Common myeloid progenitor, CD34-positive (primary cell): ENCODE results near the gene POLDIP3.

Experiments used
- CTCF ChIA-PET: fragments of 350-600 bp; sonication (Branson Sonifier 250); formaldehyde crosslinking; loops from one replicate; lab custom pipeline; 2021; ENCODE audit warnings: antibody characterized with exemption; lab: Charles Lee
- POLR2A ChIA-PET: fragments of 350-600 bp; sonication (Branson Sonifier 250); formaldehyde crosslinking; loops from one replicate; lab custom pipeline; 2021; ENCODE audit warnings: antibody characterized with exemption; lab: Charles Lee
- DNase-seq, 3 donors: peaks; one replicate each; pipeline versions ENCODE4 v3.0.0 to v3.0.0-alpha.2; 2013
- H3K27ac ChIP-seq, 2 experiments: 1 replicate in 1 of 2; 2 replicates in 1 of 2; pipeline ENCODE4 v1.7.0; 2013; ENCODE audit warnings: inconsistent platforms in 2 of 2, low read length in 2 of 2, mild to moderate bottlenecking in 2 of 2, low read depth in 1 of 2, moderate library complexity in 1 of 2; ENCODE audit not compliant: severe bottlenecking in 2 of 2, insufficient read depth in 1 of 2, poor library complexity in 1 of 2
- H3K27me3 ChIP-seq, 5 experiments: replicated peaks in 2 of 5; 1 replicate in 3 of 5; 2 replicates in 2 of 5; pipeline versions ENCODE4 v1.6.1 to v1.7.0; 2013; ENCODE audit warnings: low read length in 4 of 5, mild to moderate bottlenecking in 2 of 5, moderate library complexity in 2 of 5, inconsistent platforms in 1 of 5; ENCODE audit not compliant: insufficient read depth in 5 of 5, control insufficient read depth in 4 of 5
- H3K36me3 ChIP-seq, 4 experiments: 1 replicate in 2 of 4; 2 replicates in 2 of 4; pipeline versions ENCODE4 v1.6.1 to v1.7.0; 2013; ENCODE audit warnings: low read length in 3 of 4, control low read depth in 1 of 4, mild to moderate bottlenecking in 1 of 4; ENCODE audit not compliant: control insufficient read depth in 4 of 4, insufficient read depth in 4 of 4
- H3K4me1 ChIP-seq, 4 experiments: 1 replicate in 3 of 4; 2 replicates in 1 of 4; pipeline versions ENCODE4 v1.6.1 to v1.7.1; 2013; ENCODE audit warnings: low read length in 3 of 4, mild to moderate bottlenecking in 3 of 4, control low read depth in 1 of 4, inconsistent platforms in 1 of 4, moderate library complexity in 1 of 4; ENCODE audit not compliant: control insufficient read depth in 4 of 4, insufficient read depth in 4 of 4; ENCODE audit errors: control extremely low read depth in 1 of 4
- H3K4me3 ChIP-seq, 7 experiments: 1 replicate in 4 of 7; 2 replicates in 3 of 7; pipeline versions ENCODE4 v1.5.1 to v1.7.0; 2013; ENCODE audit warnings: mild to moderate bottlenecking in 7 of 7, low read length in 6 of 7, moderate library complexity in 6 of 7, inconsistent platforms in 2 of 7, low read depth in 2 of 7, control low read depth in 1 of 7; ENCODE audit not compliant: insufficient read depth in 4 of 7, control insufficient read depth in 1 of 7; ENCODE audit errors: extremely low read depth in 1 of 7
- H3K9me3 ChIP-seq, 5 experiments: 1 replicate in 4 of 5; 2 replicates in 1 of 5; pipeline versions ENCODE4 v1.6.1 to v1.7.1; 2013; ENCODE audit warnings: low read length in 4 of 5, mild to moderate bottlenecking in 2 of 5, inconsistent platforms in 1 of 5, low read depth in 1 of 5, moderate library complexity in 1 of 5; ENCODE audit not compliant: control insufficient read depth in 4 of 5, insufficient read depth in 2 of 5; ENCODE audit errors: control extremely low read depth in 1 of 5
- WGBS: methylation state at CpG from one replicate; pipeline ENCODE4 v1.1.5; 2013; ENCODE audit not compliant: insufficient coverage; 5-methylcytosine and 5-hydroxymethylcytosine counted together

POLDIP3 gene

GRCh38 chr22:42632096-42632495 lies 17.4 kb upstream of the POLDIP3 start:
- POLR2A ChIA-PET, result no interaction called here
- peaks cover 10 to 79% (median 63%) of the 10 kb centered on the region in 4 experiments for H3K36me3 ChIP-seq

GRCh38 chr22:42630901-42631602 lies 16.4 kb upstream of the POLDIP3 start:
- Histone ChIP-seq H3K4me3 (no peak overlapping the region), H3K27me3 (no peaks in the 10 kb centered on the region), H3K27ac (no peak overlapping the region), H3K4me1 (no peaks in the 10 kb centered on the region), H3K36me3 (peaks cover 12 to 81% (median 61%) of the 10 kb centered on the region in 4 experiments), H3K9me3 (no peaks in the 10 kb centered on the region)
- DNase-seq, result no peak
- ChIA-PET POLR2A (interaction anchor here (0.7 kb wide), 1 partner anchor 12 kb away, joined by 3 read pairs; no protein-coding TSS in a partner anchor), CTCF (interaction anchor here (0.5 to 3.1 kb wide), 3 partner anchors 9 to 36 kb away, joined by 3 to 16 read pairs (median 4); no protein-coding TSS in a partner anchor)
- 96% methylated on average over 21 of the region's 28 CpGs for WGBS

More at GRCh38 chr22:42632096-42632495, 17.4 kb upstream of the POLDIP3 start:
- H3K27ac ChIP-seq, result no peak overlapping the region
- WGBS, result 89% methylated on average over 12 of the region's 13 CpGs
- H3K9me3 ChIP-seq, result no peaks in the 10 kb centered on the region
- CTCF ChIA-PET, result interaction anchor here (1.0 to 3.1 kb wide), 5 partner anchors 9 to 12 kb away, joined by 3 to 16 read pairs (median 4); partner anchors contain the start of gene ATP5MGL
- H3K4me1 ChIP-seq, result no peaks in the 10 kb centered on the region
- no peak for DNase-seq
- no peak overlapping the region for H3K4me3 ChIP-seq
- no peaks in the 10 kb centered on the region for H3K27me3 ChIP-seq

- Histone ChIP-seq H3K4me1 (no peaks in the 10 kb centered on the region), H3K27ac (no peak overlapping the region), H3K36me3 (peaks cover 7 to 79% (median 58%) of the 10 kb centered on the region in 4 experiments), H3K4me3 (no peak overlapping the region), H3K27me3 (no peaks in the 10 kb centered on the region), H3K9me3 (no peaks in the 10 kb centered on the region)
- CTCF ChIA-PET, result no interaction called here
- WGBS, result 98% methylated on average over 17 of the region's 18 CpGs
- POLR2A ChIA-PET, result no interaction called here
- no peak for DNase-seq
These were observed 15.5 kb upstream of the POLDIP3 start for GRCh38 chr22:42630211-42630610.

GRCh38 chr22:42627981-42628380 lies 13.3 kb upstream of the POLDIP3 start:
- Histone ChIP-seq H3K4me1 (peaks cover 0 to 7% (median 2%) of the 10 kb centered on the region in 4 experiments), H3K27ac (no peak overlapping the region), H3K27me3 (no peaks in the 10 kb centered on the region), H3K9me3 (no peaks in the 10 kb centered on the region), H3K4me3 (no peak overlapping the region), H3K36me3 (peaks cover 7 to 88% (median 62%) of the 10 kb centered on the region in 4 experiments)
- ChIA-PET POLR2A (no interaction called here), CTCF (interaction anchor here (1.1 to 1.4 kb wide), 2 partner anchors 15 to 19 kb away, joined by 3 to 4 read pairs; no protein-coding TSS in a partner anchor)
- DNase-seq, result no peak
- 98% methylated on average over 9 of the region's 9 CpGs for WGBS

GRCh38 chr22:42626951-42627625 lies 12.4 kb upstream of the POLDIP3 start:
- H3K9me3 ChIP-seq, result no peaks in the 10 kb centered on the region
- ChIA-PET CTCF (interaction anchor here (0.9 to 1.7 kb wide), 4 partner anchors 8 to 20 kb away, joined by 3 to 4 read pairs (median 4); no protein-coding TSS in a partner anchor), POLR2A (no interaction called here)
- H3K4me3 ChIP-seq, result no peak overlapping the region
- H3K27me3 ChIP-seq, result no peaks in the 10 kb centered on the region
- peaks cover 5 to 88% (median 58%) of the 10 kb centered on the region in 4 experiments for H3K36me3 ChIP-seq
- no peak overlapping the region for H3K27ac ChIP-seq
- no peak for DNase-seq
- 97% methylated on average over 21 of the region's 25 CpGs for WGBS
- H3K4me1 ChIP-seq, result peaks cover 0 to 7% (median 3%) of the 10 kb centered on the region in 4 experiments

- POLR2A ChIA-PET, result no interaction called here
- DNase-seq, result no peak
- Histone ChIP-seq H3K27me3 (no peaks in the 10 kb centered on the region), H3K4me1 (peaks cover 0 to 7% (median 3%) of the 10 kb centered on the region in 4 experiments), H3K4me3 (no peak overlapping the region), H3K9me3 (no peaks in the 10 kb centered on the region), H3K36me3 (peaks cover 5 to 82% (median 53%) of the 10 kb centered on the region in 4 experiments), H3K27ac (no peak overlapping the region)
- WGBS, result 97% methylated on average over 5 of the region's 7 CpGs
- CTCF ChIA-PET, result interaction anchor here (0.9 to 1.7 kb wide), 3 partner anchors 8 to 21 kb away, joined by 3 to 4 read pairs (median 4); no protein-coding TSS in a partner anchor
These were observed 11.7 kb upstream of the POLDIP3 start for GRCh38 chr22:42626431-42626830.
